ENCODE measurements around the gene SPAG9.
"Not testable (repeated sequence)": the region's sequence is repeated elsewhere in the genome, so short reads cannot be mapped to it uniquely, and the experiment has no call there.

The SPAG9 gene

GRCh38 chr17:50953831-50954601 lies 166.7 kb downstream of the SPAG9 start:
- no peak for DNase-seq (ENCODE audit: low read depth in 2 of 2)

DNA sequence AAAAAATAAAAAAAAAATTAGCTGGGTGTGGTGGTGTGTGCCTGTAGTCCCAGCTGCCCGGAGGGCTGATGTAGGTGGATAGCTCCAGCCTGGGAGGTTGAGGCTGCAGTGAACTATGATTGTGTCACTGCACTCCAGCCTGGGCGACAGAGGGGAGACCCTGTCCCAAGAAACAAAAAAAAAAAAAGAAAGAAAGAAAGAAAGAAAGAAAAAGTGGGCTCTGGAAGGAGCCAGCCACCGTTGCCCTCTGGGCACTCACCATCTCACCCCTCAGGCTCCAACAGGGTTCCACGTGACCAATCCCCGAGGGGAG lies 167.2 kb downstream of the SPAG9 start:
- DNase-seq (ENCODE audit: low read depth in 2 of 2), result no peak

DNA sequence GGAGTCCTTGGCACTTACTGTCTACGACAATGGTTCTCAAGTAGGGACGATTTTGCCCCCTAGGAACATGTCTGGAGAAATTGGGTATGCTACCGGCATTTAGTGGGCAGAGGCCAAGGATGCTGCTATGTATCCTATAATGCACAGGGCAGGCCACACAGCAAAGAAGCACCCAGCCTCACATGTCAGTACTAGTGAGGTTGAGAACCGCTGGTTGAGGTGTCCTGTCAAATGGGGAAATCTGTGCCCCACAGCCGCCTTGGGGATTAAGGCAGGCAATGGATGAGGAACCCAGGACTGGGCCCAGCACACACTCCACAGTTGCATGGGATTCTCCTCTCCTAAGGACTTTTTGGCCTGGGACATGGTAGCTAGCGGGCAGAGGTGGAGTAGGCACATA lies 167.8 kb downstream of the SPAG9 start:
- no peak for DNase-seq (ENCODE audit: low read depth in 2 of 2)

- no peak for DNase-seq (ENCODE audit: low read depth in 2 of 2)
Measured at GRCh38 chr17:50952013-50952412, 168.7 kb downstream of the SPAG9 start.

- DNase-seq (ENCODE audit: low read depth in 2 of 2), result no peak
Measured at GRCh38 chr17:50949989-50950877, 170.4 kb downstream of the SPAG9 start.

DNA sequence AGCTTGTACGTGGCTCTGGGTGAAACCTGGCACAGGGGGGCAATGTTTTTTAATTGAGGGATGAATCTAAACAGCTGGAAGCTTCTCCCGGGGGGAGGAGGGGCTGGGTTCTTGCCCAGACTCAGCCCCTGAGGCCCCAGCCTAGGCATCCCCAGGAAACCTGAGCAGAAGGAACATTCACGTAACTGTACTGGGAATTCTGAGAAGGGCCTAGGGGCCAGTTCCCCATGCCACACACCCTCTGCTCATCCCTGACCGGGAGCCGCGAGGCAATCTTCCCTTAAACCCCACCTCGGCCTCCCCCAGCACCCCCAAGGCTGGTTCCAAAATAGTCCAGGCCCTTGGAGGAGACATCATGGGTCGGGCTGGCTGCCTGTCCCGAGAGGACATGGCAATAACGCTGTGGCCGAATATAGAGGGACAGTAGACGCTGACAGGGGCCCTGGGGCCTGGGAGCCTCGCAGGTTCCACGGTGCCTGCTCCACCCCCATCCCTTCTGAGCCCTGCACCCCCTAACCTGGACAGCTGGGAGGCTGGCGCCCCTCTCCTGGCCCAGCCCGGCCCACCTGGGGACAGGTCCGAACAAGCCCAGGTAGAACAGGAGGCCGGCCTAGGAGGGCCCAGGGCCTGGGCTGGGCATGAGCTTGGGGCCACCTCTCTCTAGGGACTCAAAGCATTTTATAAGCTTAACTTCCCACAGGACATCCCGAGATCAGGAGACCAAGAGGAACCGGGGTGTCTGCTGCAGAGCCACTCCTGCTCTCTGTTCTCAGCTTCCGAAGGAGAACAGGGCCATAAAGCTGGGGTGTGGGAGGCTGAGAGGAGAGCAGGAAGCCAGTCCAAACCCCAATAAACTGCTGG lies 171.3 kb downstream of the SPAG9 start:
- no peak for DNase-seq (ENCODE audit: low read depth in 2 of 2)

DNA sequence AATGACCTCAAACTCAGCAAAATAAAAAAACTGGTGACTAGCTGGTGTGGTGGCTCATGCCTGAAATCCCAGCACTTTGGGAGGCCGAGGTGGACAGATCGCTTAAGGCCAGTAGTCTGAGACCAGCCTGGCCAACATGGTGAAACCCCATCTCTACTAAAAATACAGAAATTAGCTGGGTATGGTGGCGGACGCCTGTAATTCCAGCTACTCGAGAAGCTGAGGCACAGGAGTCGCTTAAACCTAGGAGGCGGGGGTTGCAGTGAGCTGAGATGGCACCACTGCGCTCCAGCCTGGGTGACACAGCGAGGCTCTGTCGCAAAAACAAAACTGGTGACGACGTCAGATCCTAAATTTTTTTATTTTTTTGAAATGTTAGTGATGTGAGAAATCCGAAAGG lies 172.0 kb downstream of the SPAG9 start:
- no peak for DNase-seq (ENCODE audit: low read depth in 2 of 2)

- DNase-seq (ENCODE audit: low read depth in 2 of 2), result no peak
Measured at GRCh38 chr17:50947782-50948543, 172.7 kb downstream of the SPAG9 start.

DNA sequence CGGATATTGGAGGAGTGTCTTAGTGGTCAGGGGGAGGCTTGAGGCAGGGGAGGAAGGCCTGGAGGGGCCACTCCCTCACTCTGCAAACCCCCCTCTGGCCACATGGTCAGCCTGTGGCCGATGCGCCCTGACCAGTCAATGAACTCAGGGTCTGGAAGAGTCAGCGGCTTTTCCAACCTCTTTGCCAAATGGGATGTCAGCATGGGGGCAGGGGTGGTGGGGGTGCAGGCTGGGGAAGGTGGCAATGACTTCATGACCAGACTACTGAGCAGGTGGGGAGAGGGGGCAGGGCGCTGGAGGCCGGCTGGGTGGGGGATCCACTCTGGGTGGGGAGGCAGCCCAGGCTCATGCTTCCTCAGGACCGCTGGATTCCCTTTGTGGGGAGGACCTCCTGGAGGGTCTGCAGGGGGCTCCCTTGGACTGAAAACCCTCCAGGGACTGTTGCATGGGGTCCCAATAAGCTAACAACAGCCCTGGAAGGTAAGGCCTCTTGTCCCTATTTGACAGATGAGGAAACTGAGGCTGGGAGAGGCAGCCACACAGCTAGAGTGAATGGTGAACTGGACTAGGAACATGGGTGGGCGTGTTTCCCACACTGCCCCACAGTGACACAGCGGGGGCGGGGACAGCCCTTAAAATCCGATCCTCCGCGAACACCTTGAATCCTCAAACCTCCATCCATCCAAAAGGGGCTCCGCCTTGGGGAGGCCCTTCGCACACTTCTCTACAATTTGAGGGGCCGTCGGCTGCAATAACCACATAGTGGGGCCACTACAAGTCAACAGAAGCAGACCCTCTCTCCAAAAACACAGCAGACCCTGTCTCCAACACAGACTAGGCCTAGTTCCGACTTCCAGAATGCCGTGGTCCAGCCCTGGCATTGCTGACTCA lies 173.5 kb downstream of the SPAG9 start:
- DNase-seq (ENCODE audit: low read depth in 2 of 2), result no peak

GRCh38 chr17:50946223-50946890 lies 174.3 kb downstream of the SPAG9 start:
- no peak for DNase-seq (ENCODE audit: low read depth in 2 of 2)

DNA sequence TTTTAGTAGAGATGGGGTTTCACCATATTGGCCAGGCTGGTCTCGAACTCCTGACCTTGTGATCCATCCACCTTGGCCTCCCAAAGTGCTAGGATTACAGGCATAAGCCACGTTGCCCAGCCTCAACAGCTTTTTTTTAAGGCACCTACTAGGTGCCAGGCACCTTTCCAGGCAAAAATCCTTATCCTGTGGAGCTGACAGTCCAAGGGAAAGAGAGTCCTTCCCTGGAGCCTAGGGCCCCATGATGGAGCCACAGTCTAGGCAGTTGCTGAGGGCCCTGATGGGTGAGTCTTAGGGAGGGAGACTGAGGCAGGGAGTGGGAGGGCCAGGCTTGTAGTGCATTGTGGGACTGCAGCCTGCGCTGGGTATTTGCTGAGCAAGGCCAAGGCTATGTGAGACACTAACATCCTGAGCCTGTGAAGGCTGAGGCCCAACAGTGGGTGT lies 174.9 kb downstream of the SPAG9 start:
- DNase-seq (ENCODE audit: low read depth in 2 of 2), result no peak

DNA sequence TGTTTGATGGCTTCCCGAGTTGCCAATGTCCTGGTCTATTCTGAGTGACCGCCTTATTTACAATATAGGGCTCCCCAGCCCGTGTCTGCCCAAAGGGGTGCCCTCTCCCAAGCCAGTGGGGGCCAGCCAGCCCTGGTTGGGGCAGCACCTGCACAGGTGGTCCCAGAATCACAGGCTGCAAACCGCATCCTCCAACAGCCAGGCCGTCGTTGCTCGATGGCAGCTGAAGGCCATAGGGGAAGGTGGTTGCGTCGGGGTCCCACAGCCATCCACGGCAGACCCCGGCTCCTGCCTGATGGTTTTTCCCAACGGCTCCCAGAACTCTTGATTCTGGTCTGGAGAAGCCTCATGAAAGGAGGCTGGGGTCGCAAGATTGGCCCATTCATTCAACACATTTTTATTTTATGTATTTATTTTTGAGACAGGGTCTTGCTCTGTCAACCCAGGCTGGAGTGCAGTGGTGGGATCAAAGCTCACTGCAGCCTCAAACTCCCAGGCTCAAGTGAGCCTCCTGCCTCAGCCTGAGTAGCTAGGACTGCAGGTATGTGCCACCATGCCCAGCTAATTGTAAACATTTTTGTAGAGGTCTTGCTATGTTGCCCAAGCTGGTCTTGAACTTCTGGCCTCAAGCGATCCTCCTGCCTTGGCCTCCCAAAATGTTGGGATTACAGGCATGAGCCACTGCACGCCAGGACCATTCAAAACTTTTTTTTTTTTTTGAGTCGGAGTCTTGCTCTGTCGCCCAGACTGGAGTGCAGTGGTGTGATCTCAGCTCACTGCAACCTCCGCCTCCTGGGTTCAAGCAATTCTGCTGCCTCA lies 175.6 kb downstream of the SPAG9 start:
- DNase-seq (ENCODE audit: low read depth in 2 of 2), result no peak

- peak; percentile 36 to 40 for DNase-seq (ENCODE audit: low read depth in 2 of 2)
Measured at GRCh38 chr17:50944054-50944901, 176.4 kb downstream of the SPAG9 start.

DNA sequence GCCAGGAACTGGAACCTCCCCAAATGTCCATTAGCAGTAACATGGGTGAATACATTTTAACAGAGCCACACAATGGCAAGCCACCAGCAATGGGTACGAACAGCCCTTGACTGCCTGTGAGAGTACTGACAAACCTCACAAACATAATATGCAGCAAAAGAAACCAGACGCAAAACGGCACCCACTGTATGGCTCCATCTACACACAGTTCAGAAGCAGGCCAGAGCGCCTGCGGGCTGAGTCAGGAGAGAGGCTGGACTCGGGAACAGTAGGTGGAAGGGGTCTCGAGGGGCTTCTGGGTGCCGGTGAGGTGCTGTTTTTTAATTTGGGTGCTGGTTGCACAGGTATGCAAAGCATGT lies 177.1 kb downstream of the SPAG9 start:
- DNase-seq (ENCODE audit: low read depth in 2 of 2), result no peak

DNA sequence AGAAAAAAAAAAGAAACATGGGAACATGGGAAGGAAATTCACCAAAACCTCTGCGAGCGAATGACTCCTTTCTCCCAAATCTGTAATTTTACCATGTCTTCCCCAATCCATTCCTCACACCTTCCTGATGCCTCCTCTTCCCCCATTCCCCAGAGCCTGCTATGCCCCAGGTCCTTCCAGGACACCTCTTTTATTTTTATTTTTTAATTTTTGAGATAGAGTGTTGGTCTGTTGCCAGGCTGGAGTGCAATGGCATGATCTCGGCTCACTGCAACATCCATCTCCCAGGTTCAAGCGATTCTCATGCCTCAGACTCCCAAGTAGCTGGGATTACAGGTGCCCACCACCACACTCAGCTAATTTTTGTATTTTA lies 179.0 kb downstream of the SPAG9 start:
- not testable (repeated sequence) for DNase-seq (ENCODE audit: low read depth in 2 of 2)

GRCh38 chr17:50939795-50940684 lies 180.6 kb downstream of the SPAG9 start:
- DNase-seq (ENCODE audit: low read depth in 2 of 2), result no peak

DNA sequence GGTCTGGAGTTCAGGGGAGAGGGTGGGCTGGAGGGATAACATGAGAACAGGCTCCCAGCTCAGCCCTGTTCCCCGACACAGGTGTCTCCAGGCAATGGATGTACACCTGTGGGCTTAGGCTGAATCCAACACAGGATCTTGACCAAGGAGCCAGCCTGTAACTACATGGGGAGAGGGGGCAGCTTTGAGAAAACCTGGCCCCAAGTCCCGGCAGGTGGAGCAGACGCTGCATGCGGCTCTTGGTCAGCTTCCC lies 181.2 kb downstream of the SPAG9 start:
- no peak for DNase-seq (ENCODE audit: low read depth in 2 of 2)
